MM.1S (cell line): Measurements from ENCODE around the gene ABCB4.

Source experiments
- DNase-seq: peaks from one replicate; pipeline ENCODE4 v3.0.0-alpha.2; 2015
- H2AFZ ChIP-seq: fragments of 300-600 bp; sonication (generic); 2 replicates; pipeline ENCODE4 v1.6.0; 2016; ENCODE audit warnings: antibody characterized with exemption, low read length
- H3F3A ChIP-seq: fragments of 300-600 bp; sonication (generic); 2 replicates; pipeline ENCODE4 v1.6.1; 2016; ENCODE audit warnings: mild to moderate bottlenecking, antibody characterized with exemption, low read length, moderate library complexity, mixed read lengths; ENCODE audit not compliant: insufficient read depth
- H3K27ac ChIP-seq: fragments of 300-600 bp; sonication (generic); 2 replicates; pipeline ENCODE4 v1.5.1; 2016; ENCODE audit warnings: mild to moderate bottlenecking, low read length
- H3K27me3 ChIP-seq: fragments of 300-600 bp; sonication (generic); replicated peaks from 2 replicates; pipeline ENCODE4 v1.6.0; 2016; ENCODE audit warnings: low read length; ENCODE audit not compliant: insufficient read depth
- H3K36me3 ChIP-seq: fragments of 300-600 bp; sonication (generic); replicated peaks from 2 replicates; pipeline ENCODE4 v1.6.1; 2016; ENCODE audit warnings: mild to moderate bottlenecking, low read length, mixed read lengths; ENCODE audit not compliant: insufficient read depth
- H3K4me1 ChIP-seq: fragments of 300-600 bp; sonication (generic); 2 replicates; pipeline ENCODE4 v1.6.1; 2016; ENCODE audit warnings: low read length, mixed read lengths
- H3K4me2 ChIP-seq: fragments of 300-600 bp; sonication (generic); 2 replicates; pipeline ENCODE4 v1.6.0; 2016; ENCODE audit warnings: low read depth, low read length
- H3K4me3 ChIP-seq: fragments of 300-600 bp; sonication (generic); 2 replicates; pipeline ENCODE4 v1.5.1; 2016; ENCODE audit warnings: low read length, mixed read lengths
- H3K79me2 ChIP-seq: fragments of 300-600 bp; sonication (generic); 2 replicates; pipeline ENCODE4 v1.6.1; 2016; ENCODE audit warnings: mixed run types, low read length, mixed read lengths
- H3K9ac ChIP-seq: fragments of 300-600 bp; sonication (generic); 2 replicates; pipeline ENCODE4 v1.6.1; 2016; ENCODE audit warnings: low read length, mixed read lengths
- H3K9me2 ChIP-seq: fragments of 300-600 bp; sonication (generic); replicated peaks from 2 replicates; pipeline ENCODE4 v1.6.1; 2016; ENCODE audit warnings: mild to moderate bottlenecking, low read length, mixed read lengths; ENCODE audit not compliant: insufficient read depth
- H3K9me3 ChIP-seq: fragments of 300-600 bp; sonication (generic); replicated peaks from 2 replicates; pipeline ENCODE4 v1.6.1; 2016; ENCODE audit warnings: mild to moderate bottlenecking, low read length, mixed read lengths; ENCODE audit not compliant: insufficient read depth
- H4K20me1 ChIP-seq: fragments of 300-600 bp; sonication (generic); 2 replicates; pipeline ENCODE4 v1.6.1; 2016; ENCODE audit warnings: mild to moderate bottlenecking, low read length, moderate library complexity, mixed read lengths; ENCODE audit not compliant: insufficient read depth
- CTCF ChIP-seq: fragments of 300-600 bp; sonication (generic); IDR thresholded peaks from 2 replicates; pipeline ENCODE4 v1.5.1; 2016; ENCODE audit warnings: antibody characterized with exemption, low read length, mixed read lengths
- EZH2 ChIP-seq: fragments of 300-600 bp; sonication (generic); optimal IDR thresholded peaks from 2 replicates; pipeline ENCODE3; 2017; ENCODE audit warnings: low read depth, mild to moderate bottlenecking, antibody characterized with exemption, low read length, mixed read lengths
- EZH2phosphoT487 ChIP-seq: fragments of 300-600 bp; sonication (generic); IDR thresholded peaks from 2 replicates; pipeline ENCODE4 v1.6.1; 2018; ENCODE audit warnings: antibody characterized with exemption, low read length

Gene ABCB4

DNA sequence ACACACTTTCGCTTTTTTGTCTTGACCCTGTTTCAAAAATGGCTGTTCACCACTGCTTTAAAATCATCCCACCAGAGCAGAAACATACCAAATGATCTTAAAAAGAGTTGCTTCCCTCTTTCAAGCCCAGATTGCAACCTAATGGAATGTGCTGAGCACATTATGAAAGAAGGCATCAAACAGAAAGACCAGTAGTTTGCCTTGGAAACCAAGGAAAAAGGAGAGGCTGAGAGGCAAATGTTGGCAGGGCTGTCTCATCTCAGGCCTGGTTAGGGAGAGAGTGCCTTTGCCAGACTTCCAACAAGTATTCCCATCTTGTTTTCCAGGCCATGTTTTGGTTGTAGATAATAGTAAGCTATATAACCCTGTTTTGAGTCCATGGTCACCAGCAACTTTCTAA is 64.3 kb downstream of the ABCB4 start:
- no peak overlapping the region for H3K4me3 ChIP-seq
- TF ChIP-seq EZH2 (no peak), CTCF (no peak), EZH2phosphoT487 (no peak)
- no peaks in the 10 kb centered on the region for H3K79me2 ChIP-seq
- no peak overlapping the region for H3K4me2 ChIP-seq
- H3K36me3 ChIP-seq: no peaks in the 10 kb centered on the region
- no peak overlapping the region for H2AFZ ChIP-seq
- no peak for DNase-seq
- H3F3A ChIP-seq: no peaks in the 10 kb centered on the region
- H3K27me3 ChIP-seq: no peaks in the 10 kb centered on the region
- H3K27ac ChIP-seq: no peak overlapping the region
- no peaks in the 10 kb centered on the region for H4K20me1 ChIP-seq
- H3K9ac ChIP-seq: no peak overlapping the region
- no peaks in the 10 kb centered on the region for H3K9me3 ChIP-seq
- no peaks in the 10 kb centered on the region for H3K4me1 ChIP-seq
- no peaks in the 10 kb centered on the region for H3K9me2 ChIP-seq

GRCh38 chr7:87404674-87405073 is 70.8 kb downstream of the ABCB4 start:
- H3K9ac ChIP-seq: no peak overlapping the region
- TF ChIP-seq EZH2phosphoT487 (no peak), CTCF (no peak), EZH2 (no peak)

GRCh38 chr7:87398446-87398845 is 77.0 kb downstream of the ABCB4 start:
- H3K9ac ChIP-seq: no peak overlapping the region
- H4K20me1 ChIP-seq: no peaks in the 10 kb centered on the region

More at GRCh38 chr7:87404674-87405073, 70.8 kb downstream of the ABCB4 start:
- H3K4me1 ChIP-seq: no peaks in the 10 kb centered on the region
- H3F3A ChIP-seq: no peaks in the 10 kb centered on the region
- H3K27me3 ChIP-seq: no peaks in the 10 kb centered on the region
- no peaks in the 10 kb centered on the region for H4K20me1 ChIP-seq
- no peak overlapping the region for H3K27ac ChIP-seq
- H3K4me2 ChIP-seq: no peak overlapping the region
- no peaks in the 10 kb centered on the region for H3K9me2 ChIP-seq
- H3K79me2 ChIP-seq: no peaks in the 10 kb centered on the region
- H3K4me3 ChIP-seq: no peak overlapping the region
- DNase-seq: no peak
- no peaks in the 10 kb centered on the region for H3K9me3 ChIP-seq
- H3K36me3 ChIP-seq: no peaks in the 10 kb centered on the region
- no peak overlapping the region for H2AFZ ChIP-seq

More at GRCh38 chr7:87398446-87398845, 77.0 kb downstream of the ABCB4 start:
- H3K9me3 ChIP-seq: no peaks in the 10 kb centered on the region
- no peak overlapping the region for H3K4me2 ChIP-seq
- DNase-seq: no peak
- H3K4me3 ChIP-seq: no peak overlapping the region
- no peaks in the 10 kb centered on the region for H3K36me3 ChIP-seq
- no peak overlapping the region for H2AFZ ChIP-seq
- H3F3A ChIP-seq: no peaks in the 10 kb centered on the region
- H3K9me2 ChIP-seq: no peaks in the 10 kb centered on the region
- no peaks in the 10 kb centered on the region for H3K79me2 ChIP-seq
- no peaks in the 10 kb centered on the region for H3K4me1 ChIP-seq
- TF ChIP-seq CTCF: no peak
- TF ChIP-seq EZH2: no peak
- no peak for TF ChIP-seq EZH2phosphoT487
- no peak overlapping the region for H3K27ac ChIP-seq
- no peaks in the 10 kb centered on the region for H3K27me3 ChIP-seq
